Stomach (tissue), 4 donors: ENCODE measurements around the gene LGALS3BP.

Source experiments
- CTCF ChIP-seq, 7 experiments: fragments of 450-650 bp in 4 of 7; fragments of 200-600 bp in 3 of 7; sonication (generic) in 3 of 7; IDR thresholded peaks; one replicate each; pipeline ENCODE4 v1.5.1; 2016 to 2019; ENCODE audit warnings: antibody characterized with exemption in 7 of 7, control low read depth in 2 of 7, mild to moderate bottlenecking in 1 of 7
- EP300 ChIP-seq: sonication (generic); formaldehyde crosslinking; IDR thresholded peaks from one replicate; pipeline ENCODE4 v1.6.1; 2017; ENCODE audit warnings: antibody characterized with exemption
- POLR2A ChIP-seq, 4 donors: fragments of 450-650 bp; IDR thresholded peaks; one replicate each; pipeline ENCODE4 v1.6.1; 2016; ENCODE audit warnings: antibody characterized with exemption in 4 of 4, control low read depth in 2 of 4, mild to moderate bottlenecking in 1 of 4, moderate library complexity in 1 of 4

- TF ChIP-seq EP300 (no peak), POLR2A (IDR thresholded peaks at IDR 0.05) (no peak), CTCF (IDR thresholded peaks at IDR 0.05) (peak in 1 of 7 experiments; percentile 8)
Observed at GRCh38 chr17:79009397-79010303, 29.9 kb upstream of the LGALS3BP start, which contains the start of gene CANT1.
